ENCODE data around the gene CFD.
"Not testable (repeated sequence)": the region's sequence is repeated elsewhere in the genome, so short reads cannot be mapped to it uniquely, and the experiment has no call there.

DNA sequence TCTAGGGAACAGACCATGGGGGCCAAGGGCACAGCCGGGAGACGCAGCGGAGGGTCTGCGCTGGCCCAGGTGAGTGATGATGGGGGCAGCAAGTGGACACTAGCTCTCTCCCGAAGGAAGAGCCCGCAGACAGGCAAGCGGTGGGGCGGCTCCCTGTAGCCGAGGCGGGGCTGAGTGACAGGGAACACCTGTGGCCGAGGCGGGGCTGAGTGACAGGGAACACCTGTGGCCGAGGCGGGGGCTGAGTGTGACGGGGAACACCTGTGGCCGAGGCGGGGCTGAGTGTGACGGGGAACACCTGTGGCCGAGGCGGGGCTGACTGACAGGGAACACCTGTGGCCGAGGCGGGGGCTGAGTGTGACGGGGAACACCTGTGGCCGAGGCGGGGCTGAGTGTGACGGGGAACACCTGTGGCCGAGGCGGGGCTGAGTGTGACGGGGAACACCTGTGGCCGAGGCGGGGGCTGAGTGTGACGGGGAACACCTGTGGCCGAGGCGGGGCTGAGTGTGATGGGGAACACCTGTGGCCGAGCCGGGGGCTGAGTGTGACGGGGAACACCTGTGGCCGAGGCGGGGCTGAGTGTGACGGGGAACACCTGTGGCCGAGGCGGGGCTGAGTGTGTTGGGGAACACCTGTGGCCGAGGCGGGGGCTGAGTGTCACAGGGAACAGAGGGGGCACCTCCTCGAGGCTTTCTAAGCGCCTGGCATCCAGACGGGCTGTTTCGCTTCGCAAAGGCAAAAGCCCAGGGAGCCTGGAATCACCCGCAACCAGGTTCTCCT, 32.1 kb downstream of the CFD start:
- not testable (repeated sequence) for TF ChIP-seq CTCF, POLR2A (IDR thresholded peaks at IDR 0.05)

Measured in esophagus squamous epithelium (tissue), 4 donors.